ENCODE results near the gene SETBP1. TPM values are rescaled to one million over a fixed set of nuclear protein-coding genes. Genes with fewer than 3 reads are reported as not detected.

Gene SETBP1
- total RNA-seq, 1 donor from 2014 or later: 12.4 TPM

DNA sequence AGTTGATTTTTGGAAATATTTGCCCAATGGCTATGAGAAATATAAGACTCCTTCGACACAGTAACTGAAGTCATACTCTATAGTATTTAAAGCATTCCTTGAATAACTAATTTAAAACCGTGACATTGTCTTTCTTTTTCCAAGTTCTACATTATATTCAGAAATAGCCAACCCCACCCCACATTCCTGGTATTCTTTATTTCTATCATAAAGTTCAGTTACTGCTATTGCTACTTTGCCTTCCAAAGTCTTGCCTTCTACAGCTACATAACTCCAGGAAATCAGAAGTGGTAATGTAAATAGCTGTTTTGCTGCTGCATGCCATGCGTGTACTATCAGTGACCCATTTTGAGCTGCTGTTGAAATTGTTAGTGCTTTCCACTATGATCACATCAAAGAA is 45.1 kb upstream of the SETBP1 start:
- Mint-ChIP-seq H3K27ac (ENCODE audit: unreplicated experiment) (no peak overlapping the region), H3K4me1 (ENCODE audit: low read depth, unreplicated experiment) (peaks cover 25% of the 10 kb centered on the region), H3K9me3 (ENCODE audit: unreplicated experiment) (no peaks in the 10 kb centered on the region), H3K4me3 (ENCODE audit: unreplicated experiment) (no peak overlapping the region), H3K36me3 (ENCODE audit: low read depth, unreplicated experiment) (no peaks in the 10 kb centered on the region), H3K27me3 (ENCODE audit: low read depth, unreplicated experiment) (no peaks in the 10 kb centered on the region)
- H3K36me3 ChIP-seq (ENCODE audit: insufficient read depth, low read length): no peaks in the 10 kb centered on the region
- no peak overlapping the region for H3K27ac ChIP-seq (ENCODE audit: low read depth, low read length)
- no peaks in the 10 kb centered on the region for H4K20me1 ChIP-seq (ENCODE audit: insufficient read depth, low read length)
- no peak for TF ChIP-seq EZH2 (IDR thresholded peaks at IDR 0.05; ENCODE audit: insufficient read depth, low read length)
- TF ChIP-seq, protein P1, sequence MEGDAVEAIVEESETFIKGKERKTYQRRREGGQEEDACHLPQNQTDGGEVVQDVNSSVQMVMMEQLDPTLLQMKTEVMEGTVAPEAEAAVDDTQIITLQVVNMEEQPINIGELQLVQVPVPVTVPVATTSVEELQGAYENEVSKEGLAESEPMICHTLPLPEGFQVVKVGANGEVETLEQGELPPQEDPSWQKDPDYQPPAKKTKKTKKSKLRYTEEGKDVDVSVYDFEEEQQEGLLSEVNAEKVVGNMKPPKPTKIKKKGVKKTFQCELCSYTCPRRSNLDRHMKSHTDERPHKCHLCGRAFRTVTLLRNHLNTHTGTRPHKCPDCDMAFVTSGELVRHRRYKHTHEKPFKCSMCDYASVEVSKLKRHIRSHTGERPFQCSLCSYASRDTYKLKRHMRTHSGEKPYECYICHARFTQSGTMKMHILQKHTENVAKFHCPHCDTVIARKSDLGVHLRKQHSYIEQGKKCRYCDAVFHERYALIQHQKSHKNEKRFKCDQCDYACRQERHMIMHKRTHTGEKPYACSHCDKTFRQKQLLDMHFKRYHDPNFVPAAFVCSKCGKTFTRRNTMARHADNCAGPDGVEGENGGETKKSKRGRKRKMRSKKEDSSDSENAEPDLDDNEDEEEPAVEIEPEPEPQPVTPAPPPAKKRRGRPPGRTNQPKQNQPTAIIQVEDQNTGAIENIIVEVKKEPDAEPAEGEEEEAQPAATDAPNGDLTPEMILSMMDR (IDR thresholded peaks at IDR 0.05; ENCODE audit: insufficient read depth, low read depth, low read length): no peak
- H3K79me2 ChIP-seq (ENCODE audit: insufficient read depth, low read length): no peaks in the 10 kb centered on the region
- H3K4me1 ChIP-seq (ENCODE audit: insufficient read depth, low read length): peaks cover 8% of the 10 kb centered on the region
- no peak overlapping the region for H3K9ac ChIP-seq (ENCODE audit: low read length)
- no peak overlapping the region for H3K4me2 ChIP-seq (ENCODE audit: low read length)
- FAIRE-seq (no peak), DNase-seq (ENCODE audit: low read depth) (no peak)
- no peak overlapping the region for H2AFZ ChIP-seq (ENCODE audit: low read depth, low read length)
- no peaks in the 10 kb centered on the region for H3K27me3 ChIP-seq (ENCODE audit: insufficient read depth, low read length)
- H3K4me3 ChIP-seq (ENCODE audit: insufficient read depth, low read depth, low read length): no peak overlapping the region
- H3K9me3 ChIP-seq (ENCODE audit: insufficient read depth, low read depth, low read length): no peaks in the 10 kb centered on the region

GRCh38 chr18:44636241-44636640 is 44.4 kb upstream of the SETBP1 start:
- Histone ChIP-seq H4K20me1 (ENCODE audit: insufficient read depth, low read length) (no peaks in the 10 kb centered on the region), H3K27me3 (ENCODE audit: insufficient read depth, low read length) (no peaks in the 10 kb centered on the region), H3K9ac (ENCODE audit: low read length) (no peak overlapping the region), H3K4me2 (ENCODE audit: low read length) (no peak overlapping the region), H3K4me1 (ENCODE audit: insufficient read depth, low read length) (peaks cover 8% of the 10 kb centered on the region), H3K36me3 (ENCODE audit: insufficient read depth, low read length) (no peaks in the 10 kb centered on the region), H3K27ac (ENCODE audit: low read depth, low read length) (no peak overlapping the region), H3K4me3 (ENCODE audit: insufficient read depth, low read depth, low read length) (no peak overlapping the region), H3K79me2 (ENCODE audit: insufficient read depth, low read length) (no peaks in the 10 kb centered on the region), H3K9me3 (ENCODE audit: insufficient read depth, low read depth, low read length) (no peaks in the 10 kb centered on the region), H2AFZ (ENCODE audit: low read depth, low read length) (no peak overlapping the region)
- no peak for FAIRE-seq
- no peaks in the 10 kb centered on the region for H3K36me3 Mint-ChIP-seq (ENCODE audit: low read depth, unreplicated experiment)
- H3K4me1 Mint-ChIP-seq (ENCODE audit: low read depth, unreplicated experiment): peaks cover 25% of the 10 kb centered on the region
- TF ChIP-seq EZH2 (IDR thresholded peaks at IDR 0.05; ENCODE audit: insufficient read depth, low read length): no peak
- TF ChIP-seq, protein P1 (IDR thresholded peaks at IDR 0.05; ENCODE audit: insufficient read depth, low read depth, low read length): no peak
- H3K4me3 Mint-ChIP-seq (ENCODE audit: unreplicated experiment): no peak overlapping the region
- no peak for DNase-seq (ENCODE audit: low read depth)
- no peaks in the 10 kb centered on the region for H3K27me3 Mint-ChIP-seq (ENCODE audit: low read depth, unreplicated experiment)
- H3K9me3 Mint-ChIP-seq (ENCODE audit: unreplicated experiment): no peaks in the 10 kb centered on the region
- H3K27ac Mint-ChIP-seq (ENCODE audit: unreplicated experiment): no peak overlapping the region

DNA sequence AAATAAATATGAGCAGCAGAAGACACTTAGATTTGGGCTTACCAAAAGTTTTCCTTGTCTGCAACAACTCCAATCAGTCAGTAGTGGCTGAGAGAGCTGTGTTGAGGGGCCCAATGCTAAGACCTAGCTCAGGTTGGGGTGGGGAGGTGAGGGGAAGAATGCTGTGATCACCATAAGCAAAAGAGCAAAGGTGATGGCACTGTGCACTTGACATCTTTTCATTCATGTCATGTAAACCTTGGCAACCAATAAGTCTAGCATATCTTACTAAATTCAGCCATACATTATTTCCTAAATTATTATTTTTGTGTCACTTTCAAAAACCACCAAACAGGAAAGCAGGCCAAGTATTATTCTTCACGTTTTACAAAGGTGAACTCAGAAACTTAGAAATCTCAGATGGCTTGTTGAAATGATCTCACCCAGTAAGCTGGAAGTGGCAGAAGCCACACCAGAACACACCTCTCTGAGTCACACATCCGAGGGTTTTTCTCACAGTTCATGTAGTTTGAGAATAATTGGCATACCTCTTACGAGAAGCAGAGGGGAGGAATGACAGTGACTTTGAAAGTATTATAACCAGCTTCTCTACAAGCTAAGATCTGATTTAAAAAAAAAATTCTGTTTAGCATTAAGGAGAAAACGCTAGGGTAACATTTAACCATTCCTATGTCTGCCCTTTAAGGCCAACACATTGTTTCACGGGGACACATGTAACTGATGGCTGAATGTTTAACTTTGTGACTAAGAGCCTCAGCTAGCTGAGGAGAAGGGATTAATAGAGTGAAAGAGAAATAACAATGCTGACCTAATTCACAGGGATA is 43.3 kb upstream of the SETBP1 start:
- no peak overlapping the region for H3K4me3 Mint-ChIP-seq (ENCODE audit: unreplicated experiment)
- peak overlapping the region; percentile 67 for H3K27ac Mint-ChIP-seq (ENCODE audit: unreplicated experiment)
- no peak overlapping the region for H3K4me3 ChIP-seq (ENCODE audit: insufficient read depth, low read depth, low read length)
- TF ChIP-seq, protein P1 (IDR thresholded peaks at IDR 0.05; ENCODE audit: insufficient read depth, low read depth, low read length): no peak
- TF ChIP-seq EZH2 (IDR thresholded peaks at IDR 0.05; ENCODE audit: insufficient read depth, low read length): no peak
- no peak overlapping the region for H2AFZ ChIP-seq (ENCODE audit: low read depth, low read length)
- H3K36me3 ChIP-seq (ENCODE audit: insufficient read depth, low read length): no peaks in the 10 kb centered on the region
- H3K27me3 ChIP-seq (ENCODE audit: insufficient read depth, low read length): no peaks in the 10 kb centered on the region
- peak overlapping the region; percentile 16 for H3K27ac ChIP-seq (ENCODE audit: low read depth, low read length)
- peaks cover 3% of the 10 kb centered on the region for H3K9me3 Mint-ChIP-seq (ENCODE audit: unreplicated experiment)
- H4K20me1 ChIP-seq (ENCODE audit: insufficient read depth, low read length): no peaks in the 10 kb centered on the region
- H3K27me3 Mint-ChIP-seq (ENCODE audit: low read depth, unreplicated experiment): no peaks in the 10 kb centered on the region
- no peak overlapping the region for H3K9ac ChIP-seq (ENCODE audit: low read length)
- H3K4me2 ChIP-seq (ENCODE audit: low read length): peak overlapping the region; percentile 64
- peak; percentile 58 for FAIRE-seq
- H3K9me3 ChIP-seq (ENCODE audit: insufficient read depth, low read depth, low read length): no peaks in the 10 kb centered on the region
- DNase-seq (ENCODE audit: low read depth): peak; percentile 74
- peaks cover 8% of the 10 kb centered on the region for H3K4me1 ChIP-seq (ENCODE audit: insufficient read depth, low read length)
- H3K79me2 ChIP-seq (ENCODE audit: insufficient read depth, low read length): no peaks in the 10 kb centered on the region
- H3K4me1 Mint-ChIP-seq (ENCODE audit: low read depth, unreplicated experiment): peaks cover 25% of the 10 kb centered on the region
- no peaks in the 10 kb centered on the region for H3K36me3 Mint-ChIP-seq (ENCODE audit: low read depth, unreplicated experiment)

All from astrocyte (in vitro differentiated cells and primary cell).